ENCODE data around the gene THOC5.
A peak's percentile ranks its signal among the peaks of the same experiment; 100 is the strongest.

Gene THOC5

GRCh38 chr22:29524442-29525191, 28.9 kb downstream of the THOC5 start (continued):
- TF ChIP-seq ZFP37 (tag by site-specific recombination; IDR thresholded peaks at IDR 0.05) (no peak), ZNF121 (tag by site-specific recombination; IDR thresholded peaks at IDR 0.05) (peak; percentile 74; the same call in 1 of the 2 replicates), KLF8 (tag by site-specific recombination; IDR thresholded peaks at IDR 0.05) (no peak)

GRCh38 chr22:29523761-29524160, 29.8 kb downstream of the THOC5 start:
- Histone ChIP-seq H3K36me3 (ENCODE audit: control insufficient read depth in 2 of 2, insufficient read depth in 1 of 2, low read length in 2 of 2) (peaks cover 47 to 88% of the 10 kb centered on the region in 2 experiments), H3K27ac (ENCODE audit: extremely low read depth, low read depth, low read length) (no peak overlapping the region), H3K9me3 (ENCODE audit: control insufficient read depth, insufficient read depth, low read depth, low read length) (no peaks in the 10 kb centered on the region), H3K4me3 (ENCODE audit: low read depth, low read length) (no peak overlapping the region), H3K4me1 (ENCODE audit: control insufficient read depth, insufficient read depth, low read length) (no peaks in the 10 kb centered on the region)
- no peak for TF ChIP-seq ZNF529 (tag by site-specific recombination; IDR thresholded peaks at IDR 0.05; ENCODE audit: insufficient replicate concordance)
- TF ChIP-seq ZNF37A (tag by site-specific recombination; IDR thresholded peaks at IDR 0.05): no peak
- TF ChIP-seq ZNF549 (tag by site-specific recombination; IDR thresholded peaks at IDR 0.05): no peak
- TF ChIP-seq ZNF518A (tag by site-specific recombination; conservative IDR thresholded peaks at IDR 0.05; ENCODE audit: low read depth): no peak
- no peak for TF ChIP-seq ZNF184 (tag by site-specific recombination; IDR thresholded peaks at IDR 0.05)
- TF ChIP-seq SCRT1 (tag by site-specific recombination; IDR thresholded peaks at IDR 0.05; ENCODE audit: borderline replicate concordance): no peak
- no peak for TF ChIP-seq IKZF3 (tag by site-specific recombination; IDR thresholded peaks at IDR 0.05)
- no peak for TF ChIP-seq ZBTB48 (tag by site-specific recombination; IDR thresholded peaks at IDR 0.05)
- TF ChIP-seq ZBTB10 (tag by site-specific recombination; IDR thresholded peaks at IDR 0.05): no peak
- TF ChIP-seq SP2 (tag by site-specific recombination; IDR thresholded peaks at IDR 0.05): no peak
- no peak for TF ChIP-seq ZSCAN16 (tag by site-specific recombination; IDR thresholded peaks at IDR 0.05)
- no peak for TF ChIP-seq GLIS1 (tag by site-specific recombination; IDR thresholded peaks at IDR 0.05)
- TF ChIP-seq ZNF558 (tag by site-specific recombination; IDR thresholded peaks at IDR 0.05): no peak
- TF ChIP-seq ZNF701 (tag by site-specific recombination; IDR thresholded peaks at IDR 0.05): no peak
- TF ChIP-seq ZNF548 (tag by site-specific recombination; IDR thresholded peaks at IDR 0.05): no peak
- TF ChIP-seq ZNF214 (tag by site-specific recombination; IDR thresholded peaks at IDR 0.05; ENCODE audit: borderline replicate concordance): no peak
- no peak for TF ChIP-seq PRDM1 (tag by site-specific recombination; IDR thresholded peaks at IDR 0.05)
- ChIA-PET POLR2A (interaction anchor here (0.8 kb wide), 1 partner anchor 23 kb away, joined by 7 read pairs; no protein-coding TSS in a partner anchor), CTCF (interaction anchor here (0.5 to 1.9 kb wide), 14 partner anchors 10 to 167 kb away, joined by 3 to 17 read pairs (median 4); partner anchors contain the start of genes AP1B1 and THOC5)

Measured in HEK293 (cell line).